ENCODE measurements around the gene RIMBP2.

DNA sequence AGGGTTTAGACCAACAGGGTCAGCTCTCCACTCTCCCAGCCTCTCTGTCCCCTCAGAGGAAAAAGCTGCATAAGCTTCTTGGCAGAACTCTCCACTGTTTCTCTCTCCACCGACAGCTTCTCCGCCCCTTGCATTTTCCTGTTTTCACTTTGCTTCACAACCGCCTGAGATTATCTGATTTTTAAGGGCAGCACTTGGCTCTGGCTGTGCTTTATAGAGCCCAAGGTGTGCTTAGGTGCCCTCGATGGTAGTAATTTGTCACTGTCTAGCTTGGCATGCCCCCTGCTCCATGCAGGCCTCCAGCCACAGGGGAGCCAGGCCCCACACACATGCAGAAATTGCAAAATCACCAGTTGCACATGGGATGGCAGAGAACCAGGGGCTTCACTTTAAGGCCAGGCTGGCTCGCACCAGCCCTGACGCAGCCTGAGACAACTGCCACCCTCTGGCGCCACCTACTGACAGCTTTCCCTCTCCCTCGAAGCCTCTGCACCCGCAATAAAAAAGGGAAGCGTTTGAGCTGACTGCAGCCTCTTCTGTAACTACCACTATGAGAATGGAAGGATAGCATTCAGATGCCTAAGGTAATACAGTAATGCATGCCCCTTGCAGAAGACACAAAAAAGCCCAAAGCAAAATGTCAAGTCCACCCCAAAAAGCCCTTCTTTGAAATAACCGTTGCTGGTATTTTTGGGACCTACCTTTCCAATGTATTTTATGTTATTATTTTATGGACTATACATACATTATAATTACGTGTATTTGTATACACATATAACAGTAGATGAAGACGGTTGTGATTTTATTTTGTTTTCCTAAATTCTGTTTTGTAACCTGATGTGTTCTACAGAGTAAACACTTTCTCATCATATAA lies 32.0 kb upstream of the RIMBP2 start:
- TF ChIP-seq, protein P1, sequence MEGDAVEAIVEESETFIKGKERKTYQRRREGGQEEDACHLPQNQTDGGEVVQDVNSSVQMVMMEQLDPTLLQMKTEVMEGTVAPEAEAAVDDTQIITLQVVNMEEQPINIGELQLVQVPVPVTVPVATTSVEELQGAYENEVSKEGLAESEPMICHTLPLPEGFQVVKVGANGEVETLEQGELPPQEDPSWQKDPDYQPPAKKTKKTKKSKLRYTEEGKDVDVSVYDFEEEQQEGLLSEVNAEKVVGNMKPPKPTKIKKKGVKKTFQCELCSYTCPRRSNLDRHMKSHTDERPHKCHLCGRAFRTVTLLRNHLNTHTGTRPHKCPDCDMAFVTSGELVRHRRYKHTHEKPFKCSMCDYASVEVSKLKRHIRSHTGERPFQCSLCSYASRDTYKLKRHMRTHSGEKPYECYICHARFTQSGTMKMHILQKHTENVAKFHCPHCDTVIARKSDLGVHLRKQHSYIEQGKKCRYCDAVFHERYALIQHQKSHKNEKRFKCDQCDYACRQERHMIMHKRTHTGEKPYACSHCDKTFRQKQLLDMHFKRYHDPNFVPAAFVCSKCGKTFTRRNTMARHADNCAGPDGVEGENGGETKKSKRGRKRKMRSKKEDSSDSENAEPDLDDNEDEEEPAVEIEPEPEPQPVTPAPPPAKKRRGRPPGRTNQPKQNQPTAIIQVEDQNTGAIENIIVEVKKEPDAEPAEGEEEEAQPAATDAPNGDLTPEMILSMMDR (IDR thresholded peaks at IDR 0.05): peak; percentile 66 to 78 (median 73)
- no peak for TF ChIP-seq POLR2A (IDR thresholded peaks at IDR 0.05)

Data from uterus (tissue), 2 donors.